Measurements from ENCODE around the gene LCN12.

The LCN12 gene

DNA sequence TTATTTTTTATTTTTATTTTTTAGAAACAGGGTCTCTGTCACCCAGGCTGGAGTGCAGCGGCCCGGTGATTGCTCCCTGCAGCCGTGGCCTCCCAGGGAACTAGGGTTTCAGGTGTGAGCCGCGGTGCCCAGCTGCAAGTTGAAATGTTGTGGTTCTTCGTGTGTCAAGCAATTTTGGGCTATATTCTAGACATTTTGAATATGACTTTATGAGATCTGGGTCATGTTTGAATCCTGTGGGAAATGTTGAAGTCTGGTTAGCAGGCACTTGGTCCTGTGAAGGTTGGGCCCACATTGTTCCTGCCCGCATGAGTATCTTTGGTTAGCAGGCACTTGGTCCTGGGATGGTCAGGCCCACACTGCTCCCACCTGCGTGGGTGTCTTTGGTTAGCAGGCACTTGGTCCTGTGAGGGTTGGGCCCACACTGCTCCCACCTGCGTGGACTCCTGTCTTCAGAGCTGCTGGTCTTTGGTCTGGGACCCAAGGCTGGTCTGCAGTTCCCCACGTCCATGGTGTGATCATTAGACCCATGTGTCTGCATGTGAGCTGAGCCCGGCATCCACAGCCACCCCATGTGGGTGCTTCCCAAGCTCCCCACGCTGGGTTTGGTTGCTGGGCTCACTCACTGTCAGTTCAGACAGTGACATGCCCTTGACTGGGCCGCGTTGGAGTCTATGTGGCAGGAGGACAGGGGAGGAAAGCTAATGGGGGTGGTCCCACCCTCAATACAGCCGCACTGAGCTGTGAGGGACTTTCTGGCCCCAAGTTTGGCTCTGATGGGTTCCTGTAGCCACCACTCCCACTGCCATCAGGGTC lies 14.7 kb upstream of the LCN12 start:
- Mint-ChIP-seq H3K36me3 (ENCODE audit: low read depth) (peaks cover 50% of the 10 kb centered on the region), H3K27me3 (ENCODE audit: low read depth) (no peaks in the 10 kb centered on the region), H3K4me1 (no peaks in the 10 kb centered on the region), H3K4me3 (no peak overlapping the region), H3K9me3 (peaks cover 3% of the 10 kb centered on the region), H3K27ac (no peak overlapping the region)
- TF ChIP-seq, protein P1, sequence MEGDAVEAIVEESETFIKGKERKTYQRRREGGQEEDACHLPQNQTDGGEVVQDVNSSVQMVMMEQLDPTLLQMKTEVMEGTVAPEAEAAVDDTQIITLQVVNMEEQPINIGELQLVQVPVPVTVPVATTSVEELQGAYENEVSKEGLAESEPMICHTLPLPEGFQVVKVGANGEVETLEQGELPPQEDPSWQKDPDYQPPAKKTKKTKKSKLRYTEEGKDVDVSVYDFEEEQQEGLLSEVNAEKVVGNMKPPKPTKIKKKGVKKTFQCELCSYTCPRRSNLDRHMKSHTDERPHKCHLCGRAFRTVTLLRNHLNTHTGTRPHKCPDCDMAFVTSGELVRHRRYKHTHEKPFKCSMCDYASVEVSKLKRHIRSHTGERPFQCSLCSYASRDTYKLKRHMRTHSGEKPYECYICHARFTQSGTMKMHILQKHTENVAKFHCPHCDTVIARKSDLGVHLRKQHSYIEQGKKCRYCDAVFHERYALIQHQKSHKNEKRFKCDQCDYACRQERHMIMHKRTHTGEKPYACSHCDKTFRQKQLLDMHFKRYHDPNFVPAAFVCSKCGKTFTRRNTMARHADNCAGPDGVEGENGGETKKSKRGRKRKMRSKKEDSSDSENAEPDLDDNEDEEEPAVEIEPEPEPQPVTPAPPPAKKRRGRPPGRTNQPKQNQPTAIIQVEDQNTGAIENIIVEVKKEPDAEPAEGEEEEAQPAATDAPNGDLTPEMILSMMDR (IDR thresholded peaks at IDR 0.05; ENCODE audit: unreplicated experiment in 3 of 3) = no peak

DNA sequence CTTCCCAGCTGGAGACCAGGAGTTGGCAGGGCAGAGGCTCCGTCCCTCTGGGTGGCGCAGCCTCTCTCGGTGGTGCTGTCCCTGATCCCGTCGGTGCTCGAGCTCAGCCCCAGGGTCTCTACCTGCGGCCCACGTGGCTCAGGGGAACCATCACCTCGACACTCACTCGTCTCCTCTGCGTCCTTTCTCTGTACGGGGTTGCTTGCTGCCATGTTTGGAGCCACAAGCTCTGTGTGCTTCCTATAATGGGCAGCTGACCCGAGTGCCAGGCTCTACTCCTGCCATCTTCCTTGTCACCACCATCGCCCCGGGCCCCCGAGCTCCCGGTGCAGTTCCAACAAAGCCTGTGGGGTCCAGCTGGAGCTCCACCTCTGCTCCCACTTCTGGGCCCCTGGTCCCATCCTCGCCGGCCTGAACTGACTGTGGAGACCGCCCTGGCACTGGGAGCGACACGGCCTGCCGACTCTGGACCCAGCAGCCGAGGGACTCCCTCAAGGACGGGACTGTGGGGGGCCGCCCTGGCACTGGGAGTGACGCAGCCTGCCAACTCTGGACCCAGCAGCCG lies 12.6 kb upstream of the LCN12 start:
- H3K27me3 Mint-ChIP-seq (ENCODE audit: low read depth) = no peaks in the 10 kb centered on the region
- TF ChIP-seq, protein P1 (IDR thresholded peaks at IDR 0.05; ENCODE audit: unreplicated experiment in 3 of 3) = no peak

DNA sequence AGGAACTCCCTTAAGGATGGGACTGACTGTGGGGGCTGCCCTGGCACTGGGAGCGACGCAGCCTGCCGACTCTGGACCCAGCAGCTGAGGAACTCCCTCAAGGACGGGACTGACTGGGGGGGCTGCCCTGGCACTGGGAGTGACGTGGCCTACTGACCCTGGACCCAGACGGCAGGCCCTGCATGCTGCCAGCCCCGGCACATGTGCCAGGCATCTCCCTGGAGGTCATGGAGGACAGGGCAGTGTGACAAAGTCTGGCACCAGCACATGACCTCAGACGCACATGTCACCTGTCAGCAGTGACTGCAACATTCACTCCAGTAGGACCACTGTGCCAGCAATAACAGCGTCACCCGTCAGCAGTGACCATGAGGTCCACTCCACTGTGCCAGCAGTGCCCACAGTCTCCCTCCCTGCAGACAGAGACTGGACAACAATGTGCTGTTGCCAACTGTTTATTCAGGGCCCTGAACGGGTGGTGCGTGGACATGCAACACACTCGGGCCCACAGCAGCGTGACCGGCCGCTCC lies 12.0 kb upstream of the LCN12 start:
- H3K36me3 Mint-ChIP-seq (ENCODE audit: low read depth) = peaks cover 30% of the 10 kb centered on the region
- H3K4me3 Mint-ChIP-seq = no peak overlapping the region
- no peak overlapping the region for H3K27ac Mint-ChIP-seq
- H3K4me1 Mint-ChIP-seq = no peaks in the 10 kb centered on the region
- H3K9me3 Mint-ChIP-seq = no peaks in the 10 kb centered on the region
- TF ChIP-seq, protein P1 (IDR thresholded peaks at IDR 0.05; ENCODE audit: unreplicated experiment in 3 of 3) = no peak
- H3K27me3 Mint-ChIP-seq (ENCODE audit: low read depth) = no peaks in the 10 kb centered on the region

More for the DNA sequence above, 12.6 kb upstream of the LCN12 start:
- Mint-ChIP-seq H3K27ac (no peak overlapping the region), H3K4me3 (peak overlapping the region in 1 of 3 experiments; percentile 16), H3K36me3 (ENCODE audit: low read depth) (peaks cover 34% of the 10 kb centered on the region), H3K9me3 (no peaks in the 10 kb centered on the region), H3K4me1 (no peaks in the 10 kb centered on the region)

DNA sequence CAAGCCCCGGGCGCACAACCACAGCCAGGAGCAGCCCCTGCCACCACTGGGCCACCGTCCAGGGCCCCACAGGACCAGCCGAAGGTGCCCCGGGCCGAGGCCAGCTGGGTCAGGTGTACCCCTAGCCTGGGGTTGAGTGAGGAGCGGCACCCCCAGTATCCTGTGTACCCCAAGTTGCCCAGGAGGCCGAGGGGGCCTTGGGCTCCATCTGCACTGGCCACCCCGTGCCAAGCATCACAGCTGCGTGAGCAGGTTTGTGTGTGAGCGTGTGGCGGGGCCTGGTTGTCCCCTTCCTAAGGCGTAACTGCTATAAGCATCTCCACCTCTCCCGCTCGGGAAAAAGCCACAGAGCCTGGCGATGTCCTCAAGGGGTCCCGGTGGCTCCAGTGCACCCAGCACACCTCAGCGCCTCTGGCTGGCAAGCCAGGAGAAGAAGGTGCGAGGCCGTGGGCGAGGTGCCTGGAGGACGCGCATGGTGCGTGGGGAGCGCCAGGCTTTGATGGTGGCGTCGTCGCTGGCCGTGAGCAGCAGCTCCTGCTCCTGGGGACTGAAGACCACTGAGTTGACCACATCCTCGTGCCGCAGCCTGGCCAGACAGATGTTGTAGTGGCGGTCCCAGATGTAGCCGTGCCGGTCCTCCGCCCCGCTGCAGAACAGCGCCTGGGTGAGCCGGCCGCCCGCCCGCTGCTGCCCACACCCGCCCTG lies 11.4 kb upstream of the LCN12 start:
- H3K9me3 Mint-ChIP-seq = no peaks in the 10 kb centered on the region
- H3K4me1 Mint-ChIP-seq = no peaks in the 10 kb centered on the region
- no peaks in the 10 kb centered on the region for H3K27me3 Mint-ChIP-seq (ENCODE audit: low read depth)
- TF ChIP-seq, protein P1 (IDR thresholded peaks at IDR 0.05; ENCODE audit: unreplicated experiment in 3 of 3) = no peak
- H3K36me3 Mint-ChIP-seq (ENCODE audit: low read depth) = peaks cover 28% of the 10 kb centered on the region
- no peak overlapping the region for H3K4me3 Mint-ChIP-seq
- H3K27ac Mint-ChIP-seq = no peak overlapping the region

DNA sequence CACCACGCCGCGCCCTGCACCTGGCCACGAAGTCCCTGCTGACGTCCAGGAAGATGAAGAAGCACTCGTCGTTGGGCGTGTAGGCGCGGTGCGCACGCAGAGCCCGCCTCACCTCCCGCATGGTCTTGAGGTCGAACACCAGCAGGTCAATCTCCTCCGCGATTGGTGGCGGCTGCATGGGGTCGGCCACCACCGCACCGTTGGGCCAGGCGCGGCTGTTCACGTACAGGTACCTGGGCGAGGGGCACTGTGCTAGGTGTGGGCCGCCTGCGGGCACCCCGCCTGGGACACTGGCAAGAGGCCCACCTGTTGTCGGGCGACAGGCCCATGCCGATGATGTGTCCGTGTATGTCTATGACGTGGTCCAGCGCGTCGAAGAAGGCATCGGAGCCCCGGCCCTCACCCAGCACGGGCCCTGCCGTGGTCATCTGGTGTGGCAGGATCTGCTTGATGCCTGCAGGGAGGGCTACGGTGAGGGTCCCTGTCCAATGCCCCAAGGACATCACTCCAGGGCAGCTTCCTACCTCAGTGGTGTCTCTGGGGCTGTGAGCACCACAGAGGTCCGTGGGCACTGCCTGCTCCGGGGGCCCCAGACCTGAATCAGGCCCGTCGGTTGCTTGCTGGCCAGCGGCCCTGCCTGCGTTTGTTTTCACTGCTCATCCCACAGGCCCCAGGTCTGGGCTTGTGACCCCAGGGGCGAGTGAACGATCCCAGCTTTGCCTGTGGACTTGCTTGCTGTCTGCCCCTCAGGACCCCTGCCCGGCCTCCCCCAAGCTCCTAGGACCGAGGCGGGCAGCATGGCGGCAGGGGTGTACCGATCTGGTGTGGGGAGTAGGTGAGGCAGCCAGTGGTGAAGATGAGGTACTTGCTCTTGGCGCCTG lies 10.6 kb upstream of the LCN12 start:
- H3K4me1 Mint-ChIP-seq = no peaks in the 10 kb centered on the region
- no peaks in the 10 kb centered on the region for H3K9me3 Mint-ChIP-seq
- no peaks in the 10 kb centered on the region for H3K27me3 Mint-ChIP-seq (ENCODE audit: low read depth)
- peaks cover 25% of the 10 kb centered on the region for H3K36me3 Mint-ChIP-seq (ENCODE audit: low read depth)
- H3K4me3 Mint-ChIP-seq = no peak overlapping the region
- H3K27ac Mint-ChIP-seq = no peak overlapping the region
- TF ChIP-seq, protein P1 (IDR thresholded peaks at IDR 0.05; ENCODE audit: unreplicated experiment in 3 of 3) = no peak
